Measurements from ENCODE around the gene PARVG.

Gene PARVG

GRCh38 chr22:44154436-44154942 lies 26.2 kb upstream of the PARVG start:
- no peak for DNase-seq (ENCODE audit: low read depth)

- DNase-seq (ENCODE audit: low read depth), result no peak
These were observed 25.6 kb upstream of the PARVG start for GRCh38 chr22:44155115-44155514.

GRCh38 chr22:44157916-44158618 lies 22.7 kb upstream of the PARVG start:
- DNase-seq (ENCODE audit: low read depth), result no peak

- DNase-seq (ENCODE audit: low read depth), result no peak
These were observed 21.9 kb upstream of the PARVG start for GRCh38 chr22:44158816-44159215.

GRCh38 chr22:44159221-44159620 lies 21.5 kb upstream of the PARVG start:
- no peak for DNase-seq (ENCODE audit: low read depth)

- DNase-seq (ENCODE audit: low read depth), result no peak
These were observed 20.9 kb upstream of the PARVG start for GRCh38 chr22:44159811-44160210.

- DNase-seq (ENCODE audit: low read depth), result no peak
These were observed 20.3 kb upstream of the PARVG start for GRCh38 chr22:44160421-44160820.

- no peak for DNase-seq (ENCODE audit: low read depth)
These were observed 19.1 kb upstream of the PARVG start for GRCh38 chr22:44161673-44162072.

- DNase-seq (ENCODE audit: low read depth), result no peak
These were observed 17.8 kb upstream of the PARVG start for GRCh38 chr22:44162960-44163359.

GRCh38 chr22:44163536-44163935 lies 17.2 kb upstream of the PARVG start:
- DNase-seq (ENCODE audit: low read depth), result no peak

- no peak for DNase-seq (ENCODE audit: low read depth)
These were observed 16.7 kb upstream of the PARVG start for GRCh38 chr22:44164031-44164430.

- no peak for DNase-seq (ENCODE audit: low read depth)
These were observed 15.3 kb upstream of the PARVG start for GRCh38 chr22:44165286-44165874.

- no peak for DNase-seq (ENCODE audit: low read depth)
These were observed 14.0 kb upstream of the PARVG start for GRCh38 chr22:44166498-44167276.

- no peak for DNase-seq (ENCODE audit: low read depth)
These were observed 13.2 kb upstream of the PARVG start for GRCh38 chr22:44167501-44167900.

GRCh38 chr22:44168206-44168605 lies 12.5 kb upstream of the PARVG start:
- DNase-seq (ENCODE audit: low read depth), result no peak

GRCh38 chr22:44170470-44170869 lies 10.3 kb upstream of the PARVG start:
- DNase-seq (ENCODE audit: low read depth), result no peak

GRCh38 chr22:44171561-44171960 lies 9.2 kb upstream of the PARVG start:
- DNase-seq (ENCODE audit: low read depth), result no peak

- DNase-seq (ENCODE audit: low read depth), result no peak
These were observed 8.2 kb upstream of the PARVG start for GRCh38 chr22:44172370-44173108.

GRCh38 chr22:44173154-44173553 lies 7.6 kb upstream of the PARVG start:
- no peak for DNase-seq (ENCODE audit: low read depth)

- DNase-seq (ENCODE audit: low read depth), result no peak
These were observed 5.0 kb upstream of the PARVG start for GRCh38 chr22:44175676-44176075.

GRCh38 chr22:44179196-44179988 lies 1.3 kb upstream of the PARVG start:
- no peak for DNase-seq (ENCODE audit: low read depth)
